Lung (tissue), 12 donors: Measurements from ENCODE around the gene TRIOBP. TPM values are rescaled to one million over a fixed set of nuclear protein-coding genes. Genes with fewer than 3 reads are reported as not detected.

Source experiments
- ATAC-seq: fragments of 200-7000 bp; cut with Tn5 transposase; one replicate; pipeline ENCODE4 v1.9.1; 2020; ENCODE audit warnings: moderate number of reproducible peaks; ENCODE audit not compliant: insufficient read depth, low FRiP score
- DNase-seq, 3 donors: peaks; one replicate each; pipeline ENCODE4 v3.0.0-alpha.2; 2013 to 2017
- H3K27ac ChIP-seq, 2 donors: one replicate each; pipeline ENCODE4 v1.5.1; 2013; ENCODE audit warnings: mild to moderate bottlenecking in 2 of 2, moderate library complexity in 2 of 2, control low read depth in 1 of 2, inconsistent platforms in 1 of 2, low read depth in 1 of 2, low read length in 1 of 2
- H3K27me3 ChIP-seq, 3 donors: one replicate each; pipeline ENCODE4 v1.5.1; 2013; ENCODE audit warnings: low read length in 2 of 3; ENCODE audit not compliant: control insufficient read depth in 3 of 3, insufficient read depth in 3 of 3
- H3K36me3 ChIP-seq, 4 donors: one replicate each; pipeline ENCODE4 v1.5.1; 2013; ENCODE audit warnings: low read length in 4 of 4, mild to moderate bottlenecking in 1 of 4, moderate library complexity in 1 of 4; ENCODE audit not compliant: control insufficient read depth in 4 of 4, insufficient read depth in 4 of 4
- H3K4me1 ChIP-seq, 5 donors: one replicate each; pipeline ENCODE4 v1.5.1; 2013; ENCODE audit warnings: low read length in 5 of 5, mild to moderate bottlenecking in 2 of 5, moderate library complexity in 1 of 5; ENCODE audit not compliant: control insufficient read depth in 5 of 5, insufficient read depth in 5 of 5
- H3K4me3 ChIP-seq: one replicate; pipeline ENCODE4 v1.5.1; 2013; ENCODE audit warnings: mild to moderate bottlenecking, control low read depth, moderate library complexity
- H3K9ac ChIP-seq, 2 donors: one replicate each; pipeline ENCODE4 v1.5.1; 2013; ENCODE audit warnings: low read length in 2 of 2, control low read depth in 1 of 2; ENCODE audit not compliant: insufficient read depth in 1 of 2
- H3K9me3 ChIP-seq, 4 donors: one replicate each; pipeline ENCODE4 v1.5.1; 2013; ENCODE audit warnings: low read length in 3 of 4, mild to moderate bottlenecking in 1 of 4, moderate library complexity in 1 of 4; ENCODE audit not compliant: control insufficient read depth in 4 of 4, insufficient read depth in 3 of 4
- WGBS, 2 donors: extraction: QIAGEN DNeasy Blood & Tissue Kit; methylation state at CpG; one replicate each; pipeline ENCODE4 v1.1.7; 2013; 5-methylcytosine and 5-hydroxymethylcytosine counted together
- polyA plus RNA-seq, 2 donors: library from polyadenylated mRNA; stranded (reverse); fragments of 200-250 nt; gene quantifications; one replicate each; pipeline ENCODE4 v1.2.1, GENCODE V29; 2013
- total RNA-seq, 2 donors: library from RNA; depleted of rRNA in 1 of 2; stranded (reverse); fragments of >200 nt in 1 of 2; gene quantifications; one replicate each; pipeline ENCODE4 v1.2.1, GENCODE V29; 2014 to 2021
- TF ChIP-seq, protein P1 (sequence below): IDR thresholded peaks from 2 replicates; pipeline ENCODE4 v1.5.1; 2012; ENCODE audit warnings: mild to moderate bottlenecking; ENCODE audit errors: control extremely low read depth, extremely low read depth
- donor health status: control.
- donor health status: control.
- donor health status: Bipolar disorder and iron deficiency.
- donor health status: healthy.
- donor health status: DM: yes; HTN: yes; CAD: no.

Gene TRIOBP
- total and polyA plus RNA-seq, 4 donors: 37.1 to 105 (median 85.0) TPM

DNA sequence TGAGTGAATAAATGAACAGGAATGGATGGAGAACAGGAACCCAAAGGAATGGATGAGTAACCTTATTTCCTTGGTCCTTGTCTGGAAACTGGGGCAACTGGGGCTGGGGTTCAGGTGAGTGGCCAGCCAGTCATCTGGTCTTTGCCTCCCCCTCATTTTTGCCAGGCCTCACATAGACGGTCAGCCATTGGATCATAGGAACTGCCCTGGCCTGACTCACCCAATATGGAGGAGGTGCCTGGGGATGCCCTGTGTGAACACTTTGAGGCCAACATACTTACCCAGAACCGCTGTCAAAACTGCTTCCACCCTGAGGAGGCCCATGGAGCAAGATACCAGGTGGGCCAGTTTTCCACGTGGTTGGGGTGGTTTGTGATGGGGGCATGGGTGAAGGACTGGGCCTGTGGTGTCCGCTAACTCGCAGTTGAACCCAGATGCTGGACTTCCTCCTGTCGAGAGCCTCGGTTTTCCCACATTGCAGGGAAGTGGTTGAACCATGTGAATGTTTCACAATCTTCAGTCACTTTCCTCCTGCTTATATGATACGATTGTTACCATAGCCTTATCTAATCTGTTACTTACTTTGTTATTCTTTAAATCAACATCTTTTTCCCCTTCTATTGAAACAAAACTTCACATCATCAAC lies 4.4 kb downstream of the TRIOBP start:
- peak overlapping the region in 1 of 2 donors; percentile 26 for H3K27ac ChIP-seq
- ATAC-seq (no peak), DNase-seq (peak in 1 of 3 donors; percentile 14)

DNA sequence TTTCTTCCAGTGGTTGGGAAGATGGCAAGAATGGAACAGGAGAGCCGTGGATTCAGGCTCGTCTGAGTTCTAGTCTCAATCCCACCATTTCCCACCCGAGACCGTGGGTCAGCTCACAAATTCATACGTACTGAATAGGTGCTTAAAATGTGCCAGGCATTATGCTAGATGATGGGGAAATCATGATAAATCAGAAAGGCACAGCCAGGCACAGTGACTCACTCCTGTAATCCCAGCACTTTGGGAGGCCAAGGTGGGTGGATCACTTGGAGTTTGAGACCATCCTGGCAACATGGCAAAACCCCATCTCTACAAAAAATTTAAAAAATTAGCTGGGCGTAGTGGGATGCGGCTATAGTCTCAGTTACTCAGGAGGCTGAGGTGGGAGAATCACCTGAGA lies 7.1 kb downstream of the TRIOBP start:
- Histone ChIP-seq H3K4me1 (peaks cover 0 to 3% (median 0%) of the 10 kb centered on the region in 5 donors), H3K4me3 (no peak overlapping the region), H3K36me3 (no peaks in the 10 kb centered on the region), H3K9ac (no peak overlapping the region), H3K27ac (no peak overlapping the region), H3K27me3 (no peaks in the 10 kb centered on the region), H3K9me3 (no peaks in the 10 kb centered on the region)
- WGBS, 2 donors: 82 to 91% methylated on average over 7 of the region's 7 CpGs
- TF ChIP-seq, protein P1, sequence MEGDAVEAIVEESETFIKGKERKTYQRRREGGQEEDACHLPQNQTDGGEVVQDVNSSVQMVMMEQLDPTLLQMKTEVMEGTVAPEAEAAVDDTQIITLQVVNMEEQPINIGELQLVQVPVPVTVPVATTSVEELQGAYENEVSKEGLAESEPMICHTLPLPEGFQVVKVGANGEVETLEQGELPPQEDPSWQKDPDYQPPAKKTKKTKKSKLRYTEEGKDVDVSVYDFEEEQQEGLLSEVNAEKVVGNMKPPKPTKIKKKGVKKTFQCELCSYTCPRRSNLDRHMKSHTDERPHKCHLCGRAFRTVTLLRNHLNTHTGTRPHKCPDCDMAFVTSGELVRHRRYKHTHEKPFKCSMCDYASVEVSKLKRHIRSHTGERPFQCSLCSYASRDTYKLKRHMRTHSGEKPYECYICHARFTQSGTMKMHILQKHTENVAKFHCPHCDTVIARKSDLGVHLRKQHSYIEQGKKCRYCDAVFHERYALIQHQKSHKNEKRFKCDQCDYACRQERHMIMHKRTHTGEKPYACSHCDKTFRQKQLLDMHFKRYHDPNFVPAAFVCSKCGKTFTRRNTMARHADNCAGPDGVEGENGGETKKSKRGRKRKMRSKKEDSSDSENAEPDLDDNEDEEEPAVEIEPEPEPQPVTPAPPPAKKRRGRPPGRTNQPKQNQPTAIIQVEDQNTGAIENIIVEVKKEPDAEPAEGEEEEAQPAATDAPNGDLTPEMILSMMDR: no peak
- DNase-seq (no peak), ATAC-seq (no peak)

More for the DNA sequence above, 4.4 kb downstream of the TRIOBP start:
- Histone ChIP-seq H3K36me3 (no peaks in the 10 kb centered on the region), H3K9me3 (no peaks in the 10 kb centered on the region), H3K4me1 (peaks cover 0 to 11% (median 0%) of the 10 kb centered on the region in 5 donors), H3K27me3 (no peaks in the 10 kb centered on the region), H3K4me3 (no peak overlapping the region), H3K9ac (no peak overlapping the region)
- TF ChIP-seq, protein P1: no peak
- 16 to 31% methylated on average over 8 of the region's 8 CpGs for WGBS, 2 donors

DNA sequence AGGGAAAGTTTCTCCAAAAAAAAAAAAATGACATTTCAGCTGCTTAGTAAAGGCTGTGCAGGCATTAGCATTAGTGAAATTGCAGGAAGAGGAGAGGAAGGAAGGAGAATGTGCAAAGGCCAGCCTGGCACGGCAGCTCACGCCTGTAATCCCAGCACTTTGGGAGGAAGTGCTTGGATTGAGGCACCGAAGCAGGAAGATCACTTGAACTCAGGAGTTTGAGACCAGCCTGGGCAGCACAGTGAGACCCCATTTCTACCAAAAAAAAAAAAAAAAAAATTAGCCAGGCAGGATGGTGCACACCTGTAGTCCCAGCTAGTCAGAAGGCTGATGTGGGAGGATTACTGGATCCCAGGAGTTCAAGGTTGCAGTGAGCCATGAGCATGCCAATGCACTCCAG lies 7.8 kb downstream of the TRIOBP start:
- WGBS, 2 donors: 38 to 45% methylated on average over 3 of the region's 3 CpGs

More for the DNA sequence above, 7.8 kb downstream of the TRIOBP start:
- TF ChIP-seq, protein P1: no peak
- Histone ChIP-seq H3K4me1 (peaks cover 0 to 3% (median 0%) of the 10 kb centered on the region in 5 donors), H3K36me3 (no peaks in the 10 kb centered on the region), H3K27me3 (no peaks in the 10 kb centered on the region), H3K27ac (no peak overlapping the region), H3K4me3 (no peak overlapping the region), H3K9ac (no peak overlapping the region), H3K9me3 (no peaks in the 10 kb centered on the region)
- DNase-seq (no peak), ATAC-seq (no peak)
